ENCODE data around the gene GRN. TPM values are rescaled to one million over a fixed set of nuclear protein-coding genes. Genes with fewer than 3 reads are reported as not detected.
"Not testable (repeated sequence)": the region's sequence is repeated elsewhere in the genome, so short reads cannot be mapped to it uniquely, and the experiment has no call there.

Gene GRN
- total RNA-seq, 1 donor from 2014 or later = 904 TPM

DNA sequence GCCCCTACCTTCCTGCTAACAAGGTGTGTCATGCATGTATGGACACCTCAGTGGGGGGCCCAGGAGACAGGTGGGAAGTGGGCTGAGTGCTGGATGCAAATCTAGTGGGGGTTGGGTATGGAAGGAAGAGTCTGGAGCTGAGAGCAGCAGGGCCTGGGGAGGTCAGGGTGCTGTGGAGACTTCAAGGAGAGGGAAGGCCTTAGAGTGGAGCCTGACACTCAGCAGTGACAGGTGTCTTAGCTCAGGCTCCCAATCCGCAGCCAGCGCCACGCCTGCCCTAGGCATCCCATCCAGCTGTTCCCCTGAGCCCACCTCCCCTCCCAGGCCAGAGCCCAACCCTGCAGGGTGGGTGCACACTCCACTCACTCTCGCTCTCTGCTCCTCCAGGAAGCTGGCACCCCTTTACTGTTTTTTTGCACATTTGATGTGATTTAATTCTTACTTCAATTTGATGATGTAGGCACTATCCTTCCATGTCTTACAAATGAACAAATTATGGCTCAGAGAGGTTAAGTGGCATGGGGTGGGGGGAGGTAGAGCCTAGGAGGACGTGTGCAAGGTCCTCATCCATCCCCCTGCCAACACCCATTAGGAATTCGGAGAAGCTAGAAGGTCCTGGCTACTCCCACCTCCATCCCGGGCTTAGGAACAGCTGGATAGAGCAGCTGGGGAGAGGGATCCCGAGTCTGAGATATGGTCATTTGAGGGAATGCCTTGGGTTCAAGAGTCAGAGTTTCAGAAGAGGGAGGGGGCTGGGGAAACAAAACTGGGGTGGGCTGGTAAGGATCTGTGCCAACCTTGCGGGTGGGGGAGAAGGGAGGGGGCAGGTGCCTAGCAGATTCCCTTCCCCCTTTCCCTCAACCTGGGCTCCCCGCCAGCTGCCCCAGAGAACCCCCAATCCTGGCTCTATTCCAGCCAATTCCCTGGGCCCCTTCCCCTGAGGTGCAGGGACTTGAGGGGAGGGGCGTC lies 16.5 kb downstream of the GRN start:
- peak overlapping the region; percentile 10 for H3K27ac Mint-ChIP-seq (ENCODE audit: unreplicated experiment)
- peaks cover 16% of the 10 kb centered on the region for H3K27me3 Mint-ChIP-seq (ENCODE audit: unreplicated experiment)
- peaks cover 15% of the 10 kb centered on the region for H3K36me3 Mint-ChIP-seq (ENCODE audit: low read depth, unreplicated experiment)
- TF ChIP-seq CTCF (IDR thresholded peaks at IDR 0.05; ENCODE audit: unreplicated experiment) = no peak
- peak overlapping the region; percentile 37 for H3K4me3 Mint-ChIP-seq (ENCODE audit: unreplicated experiment)
- peaks cover 15% of the 10 kb centered on the region for H3K4me1 Mint-ChIP-seq (ENCODE audit: unreplicated experiment)
- DNase-seq (ENCODE audit: low spot score) = no peak
- H3K9me3 Mint-ChIP-seq (ENCODE audit: unreplicated experiment) = no peaks in the 10 kb centered on the region

DNA sequence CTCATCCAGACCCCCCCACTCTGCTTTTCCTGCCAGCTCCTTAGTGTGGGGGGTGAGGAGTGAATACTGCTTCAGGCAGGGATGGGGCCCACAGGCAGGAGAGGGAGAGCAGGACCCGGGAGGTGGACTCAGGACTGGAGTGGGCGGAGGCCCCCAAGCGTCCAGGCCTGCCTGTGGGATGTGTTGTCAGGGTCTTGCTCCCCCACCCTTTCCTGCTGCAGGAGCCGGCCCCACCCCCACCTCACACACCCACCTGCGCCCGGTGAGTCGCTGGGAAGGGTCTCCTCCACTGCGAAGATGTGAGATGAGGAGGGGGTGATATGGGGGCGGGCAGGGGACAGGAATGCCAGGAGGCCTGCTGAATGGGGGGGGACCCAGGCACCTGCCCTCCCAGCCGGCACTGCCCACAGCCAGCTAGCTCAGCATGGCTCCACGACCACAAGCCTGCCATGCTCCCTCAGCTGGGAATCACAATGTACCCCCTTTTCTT lies 17.4 kb downstream of the GRN start:
- no peak overlapping the region for H3K27ac Mint-ChIP-seq (ENCODE audit: unreplicated experiment)
- peaks cover 17% of the 10 kb centered on the region for H3K27me3 Mint-ChIP-seq (ENCODE audit: unreplicated experiment)
- H3K4me3 Mint-ChIP-seq (ENCODE audit: unreplicated experiment) = peak overlapping the region; percentile 87
- H3K9me3 Mint-ChIP-seq (ENCODE audit: unreplicated experiment) = no peaks in the 10 kb centered on the region
- no peak for TF ChIP-seq CTCF (IDR thresholded peaks at IDR 0.05; ENCODE audit: unreplicated experiment)
- H3K36me3 Mint-ChIP-seq (ENCODE audit: low read depth, unreplicated experiment) = peaks cover 15% of the 10 kb centered on the region
- DNase-seq (ENCODE audit: low spot score) = no peak
- H3K4me1 Mint-ChIP-seq (ENCODE audit: unreplicated experiment) = peaks cover 15% of the 10 kb centered on the region

DNA sequence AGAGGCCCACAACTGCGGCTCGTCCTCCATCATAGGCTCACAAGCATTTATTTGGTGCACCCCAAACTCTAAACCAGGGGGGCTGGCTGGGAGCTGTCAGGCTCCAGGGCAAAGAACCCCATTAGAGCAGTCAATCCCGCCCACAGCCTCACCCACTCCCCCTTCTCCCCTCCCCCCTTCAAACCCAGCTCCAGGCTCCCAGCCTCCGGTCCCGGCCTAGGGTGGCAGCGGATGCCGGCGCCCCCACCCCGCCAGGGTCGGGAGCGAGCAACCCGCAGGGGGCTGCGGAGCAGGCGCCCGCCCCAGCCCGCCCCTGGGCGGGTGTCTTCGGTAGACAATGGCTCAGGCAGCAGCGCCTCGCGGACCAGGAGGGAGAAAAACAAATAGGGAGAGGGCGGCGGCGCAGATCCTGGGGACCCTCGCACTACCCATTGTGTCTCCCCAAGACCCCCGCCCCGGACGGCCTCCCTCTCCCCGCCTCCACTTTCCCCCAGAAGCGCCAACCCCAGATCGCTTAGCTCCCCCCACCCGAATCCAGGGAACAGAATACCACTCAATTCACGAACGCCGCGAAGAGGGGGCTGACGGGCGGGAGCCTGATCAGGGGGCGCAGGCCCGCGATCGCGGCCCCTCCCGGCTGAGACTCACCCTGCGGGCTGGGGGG lies 18.0 kb downstream of the GRN start:
- H3K4me3 Mint-ChIP-seq (ENCODE audit: unreplicated experiment) = peak overlapping the region; percentile 90
- peaks cover 15% of the 10 kb centered on the region for H3K4me1 Mint-ChIP-seq (ENCODE audit: unreplicated experiment)
- no peak for TF ChIP-seq CTCF (IDR thresholded peaks at IDR 0.05; ENCODE audit: unreplicated experiment)
- no peak overlapping the region for H3K27ac Mint-ChIP-seq (ENCODE audit: unreplicated experiment)
- no peaks in the 10 kb centered on the region for H3K9me3 Mint-ChIP-seq (ENCODE audit: unreplicated experiment)
- peaks cover 15% of the 10 kb centered on the region for H3K36me3 Mint-ChIP-seq (ENCODE audit: low read depth, unreplicated experiment)
- DNase-seq (ENCODE audit: low spot score) = no peak
- peaks cover 19% of the 10 kb centered on the region for H3K27me3 Mint-ChIP-seq (ENCODE audit: unreplicated experiment)

- no peaks in the 10 kb centered on the region for H3K9me3 Mint-ChIP-seq (ENCODE audit: unreplicated experiment)
- peaks cover 12% of the 10 kb centered on the region for H3K36me3 Mint-ChIP-seq (ENCODE audit: low read depth, unreplicated experiment)
- H3K4me3 Mint-ChIP-seq (ENCODE audit: unreplicated experiment) = peak within 1 kb of the TSS; percentile 90
- H3K27me3 Mint-ChIP-seq (ENCODE audit: unreplicated experiment) = peaks cover 14% of the 10 kb centered on the region
- peak; percentile 83 for DNase-seq (ENCODE audit: low spot score)
- H3K27ac Mint-ChIP-seq (ENCODE audit: unreplicated experiment) = no peak within 1 kb of the TSS
- TF ChIP-seq CTCF (IDR thresholded peaks at IDR 0.05; ENCODE audit: unreplicated experiment) = peak; percentile 90
- peaks cover 15% of the 10 kb centered on the region for H3K4me1 Mint-ChIP-seq (ENCODE audit: unreplicated experiment)
Measured at GRCh38 chr17:44363613-44364159, 18.6 kb downstream of the GRN start, which contains the start of gene FAM171A2. Gene FAM171A2 (minus strand): TSS chr17:44363853. CDS start chr17:44363714, 139 bp downstream.

GRCh38 chr17:44365051-44365450 lies 19.9 kb downstream of the GRN start:
- not testable (repeated sequence) for DNase-seq (ENCODE audit: low spot score); H3K36me3 Mint-ChIP-seq (ENCODE audit: low read depth, unreplicated experiment); H3K27ac Mint-ChIP-seq (ENCODE audit: unreplicated experiment); H3K9me3 Mint-ChIP-seq (ENCODE audit: unreplicated experiment)
- H3K4me1 Mint-ChIP-seq (ENCODE audit: unreplicated experiment) = peaks cover 15% of the 10 kb centered on the region
- H3K27me3 Mint-ChIP-seq (ENCODE audit: unreplicated experiment) = peaks cover 10% of the 10 kb centered on the region
- H3K4me3 Mint-ChIP-seq (ENCODE audit: unreplicated experiment) = peak overlapping the region; percentile 69
